IPS-NIHi11 (cell line): ENCODE data around the gene UTS2R.
"Not testable (repeated sequence)": the region's sequence is repeated elsewhere in the genome, so short reads cannot be mapped to it uniquely, and the experiment has no call there.

ENCODE experiments used
- DNase-seq: peaks from one replicate; pipeline ENCODE4 v3.0.0; 2012; ENCODE audit warnings: mixed read lengths, low spot score

Gene UTS2R

GRCh38 chr17:82354804-82355308, 16.7 kb upstream of the UTS2R start:
- DNase-seq: no peak

GRCh38 chr17:82355770-82356427, 15.7 kb upstream of the UTS2R start:
- DNase-seq: no peak

GRCh38 chr17:82356845-82357355, 14.7 kb upstream of the UTS2R start:
- DNase-seq: peak; percentile 72

GRCh38 chr17:82357394-82357793, 14.2 kb upstream of the UTS2R start:
- DNase-seq: no peak

DNA sequence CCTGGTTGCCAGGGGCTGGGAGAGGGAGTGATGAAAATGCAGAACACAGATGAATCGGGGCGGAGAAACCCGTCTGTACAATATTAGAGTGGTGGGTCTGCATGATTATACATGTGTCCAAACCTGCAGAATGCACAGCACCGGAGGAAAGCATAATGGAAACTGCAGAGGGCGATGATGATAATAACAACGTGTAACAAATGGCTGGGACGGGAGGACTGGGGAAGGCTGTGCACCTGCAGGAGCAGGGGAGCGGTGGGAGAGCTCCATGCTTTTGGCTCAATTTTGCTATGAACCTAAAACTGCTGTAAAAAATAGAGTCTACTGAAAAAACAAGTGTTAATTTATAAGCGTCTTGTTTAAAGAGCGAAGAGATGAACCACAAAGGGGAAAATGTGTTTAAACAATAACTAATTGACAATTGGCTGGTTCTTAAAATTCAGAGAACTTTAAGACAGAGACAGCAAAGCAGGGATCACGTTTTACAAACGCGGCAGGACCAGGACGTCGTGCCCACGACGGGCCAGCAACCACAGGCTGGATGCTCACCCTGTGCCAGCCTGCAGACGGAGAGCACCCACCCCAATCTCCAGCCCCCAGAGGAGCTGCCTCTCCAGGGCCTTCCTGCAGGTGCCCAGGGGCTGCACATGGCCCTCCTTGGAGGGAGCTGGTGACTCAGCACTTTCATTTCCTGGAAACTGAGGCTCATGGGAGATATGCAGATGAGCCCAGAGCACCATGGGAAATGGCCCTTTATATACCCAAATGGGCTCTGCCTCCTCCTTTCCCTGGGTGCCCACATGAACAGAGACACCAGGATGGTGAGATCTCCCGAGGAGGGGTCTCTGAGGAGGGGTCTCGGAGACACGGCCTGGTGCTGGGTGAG, 12.9 kb upstream of the UTS2R start, which contains the start of gene TEX19:
TSS of gene TEX19 (plus strand) at position 783 of the 886 bp plus-strand sequence. CDS start 2,904 bp downstream, outside the sequence.
- DNase-seq: no peak

GRCh38 chr17:82359451-82360074, 12.0 kb upstream of the UTS2R start:
- not testable (repeated sequence) for DNase-seq

DNA sequence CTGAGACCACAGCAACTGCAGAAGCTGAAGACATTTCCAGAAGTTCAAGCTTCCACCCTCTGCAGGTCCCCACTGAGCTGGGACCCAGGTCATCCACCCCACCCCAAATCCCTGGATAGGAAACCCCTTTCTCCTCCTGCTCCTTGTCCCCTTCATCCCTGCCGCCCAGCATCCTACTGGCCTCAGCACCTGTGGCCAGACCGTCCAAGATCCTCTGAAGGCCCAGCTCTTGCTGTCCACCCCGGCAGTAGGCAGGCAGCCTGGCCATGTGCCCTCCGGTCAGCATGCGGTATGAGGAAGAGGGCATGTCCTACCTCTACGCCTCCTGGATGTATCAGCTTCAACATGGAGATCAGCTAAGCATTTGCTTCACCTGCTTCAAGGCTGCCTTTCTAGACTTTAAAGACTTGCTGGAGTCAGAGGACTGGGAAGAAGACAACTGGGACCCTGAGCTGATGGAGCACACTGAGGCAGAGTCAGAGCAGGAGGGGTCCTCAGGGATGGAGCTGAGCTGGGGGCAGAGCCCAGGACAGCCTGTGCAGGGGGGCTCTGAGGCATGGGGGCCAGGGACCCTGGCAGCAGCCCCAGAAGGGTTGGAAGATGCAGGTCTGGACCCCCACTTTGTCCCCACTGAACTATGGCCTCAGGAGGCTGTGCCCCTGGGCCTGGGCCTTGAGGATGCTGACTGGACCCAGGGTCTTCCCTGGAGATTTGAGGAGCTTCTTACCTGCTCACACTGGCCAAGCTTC, 9.5 kb upstream of the UTS2R start:
- DNase-seq: no peak

GRCh38 chr17:82365606-82366295, 5.8 kb upstream of the UTS2R start:
- DNase-seq: no peak

DNA sequence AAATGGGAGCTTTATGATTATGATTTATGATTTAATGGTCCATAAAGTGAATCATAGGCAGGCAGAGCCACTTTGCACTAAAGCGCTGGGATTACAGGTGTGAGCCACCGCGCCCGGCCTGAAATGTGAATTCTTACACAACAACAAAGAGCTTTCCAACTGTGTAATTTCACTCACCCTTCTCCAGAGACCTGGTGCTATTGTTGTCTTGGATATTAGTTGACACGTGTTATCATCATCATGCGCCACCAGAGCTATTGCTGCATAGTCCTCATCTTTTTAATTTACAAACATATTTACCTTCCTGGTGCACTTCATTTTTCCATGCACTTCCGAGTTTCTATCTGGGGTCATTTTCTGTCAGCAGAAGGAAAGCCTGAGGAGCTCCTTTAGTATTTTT, 4.8 kb upstream of the UTS2R start:
- DNase-seq: no peak

GRCh38 chr17:82367724-82368524, 3.6 kb upstream of the UTS2R start:
- no peak for DNase-seq

- no peak for DNase-seq
Observed at GRCh38 chr17:82369211-82369610, 2.4 kb upstream of the UTS2R start.

GRCh38 chr17:82370471-82371332, 863 bp upstream of the UTS2R start:
- peak; percentile 21 for DNase-seq

DNA sequence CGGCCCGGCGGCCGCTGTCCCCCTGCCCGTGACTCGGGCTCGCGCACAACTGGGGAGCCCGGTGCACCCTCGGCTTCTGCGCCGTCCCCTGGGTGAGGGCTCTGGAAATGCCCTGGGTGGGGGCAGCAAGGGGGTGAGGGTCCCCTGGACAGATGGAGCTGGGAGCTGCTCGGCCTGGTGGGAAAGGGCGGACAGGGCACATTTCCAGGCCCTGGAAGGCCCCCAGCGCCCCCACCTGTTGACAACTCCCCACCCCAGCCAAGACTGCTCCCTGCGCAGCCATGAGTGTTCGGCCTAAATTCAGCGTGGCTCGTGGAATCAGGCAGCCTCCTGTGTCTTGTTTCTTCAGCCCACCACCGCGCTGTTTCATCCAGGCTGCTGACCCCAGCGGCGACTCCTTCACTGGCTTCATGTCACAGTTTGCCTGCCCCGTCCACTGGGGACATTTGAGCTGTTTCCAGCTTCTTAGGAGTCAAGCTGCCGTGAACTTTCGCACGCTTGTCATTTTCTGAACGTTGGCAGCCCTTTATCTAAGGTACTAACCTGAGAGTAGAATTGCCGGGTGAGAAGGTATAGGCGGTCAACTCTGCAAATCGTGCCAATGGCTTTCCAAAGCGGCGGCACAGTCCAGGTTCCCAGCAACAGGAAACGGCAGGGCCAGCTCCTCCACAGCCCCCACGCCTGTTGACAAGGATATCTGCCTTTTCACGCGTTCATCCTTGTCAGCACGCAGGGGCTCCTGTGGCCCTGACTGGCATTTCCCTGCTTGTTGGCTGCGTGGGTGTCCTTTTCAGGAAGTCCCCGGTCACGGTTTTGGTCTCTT, 895 bp downstream of the UTS2R start:
- peak; percentile 17 for DNase-seq

DNA sequence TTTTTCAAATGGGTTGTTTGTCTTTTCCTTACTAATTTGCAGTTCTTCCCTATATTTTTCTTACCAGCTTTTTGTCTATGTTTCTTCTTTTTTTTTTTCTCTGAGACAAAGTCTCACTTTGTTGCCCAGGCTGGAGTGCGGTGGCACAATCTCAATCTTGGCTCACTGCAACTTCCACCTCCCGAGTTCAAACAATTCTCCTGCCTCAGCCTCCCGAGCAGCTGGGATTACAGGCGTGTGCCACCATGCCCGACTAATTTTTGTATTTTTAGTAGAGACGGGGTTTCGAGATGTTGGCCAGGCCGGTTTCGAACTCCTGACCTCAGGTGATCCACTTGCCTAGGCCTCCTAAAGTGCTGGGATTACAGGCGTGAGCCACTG, 1.5 kb downstream of the UTS2R start:
- DNase-seq: not testable (repeated sequence)

- DNase-seq: peak; percentile 24
Observed at GRCh38 chr17:82373731-82374625, 2.4 kb downstream of the UTS2R start.

DNA sequence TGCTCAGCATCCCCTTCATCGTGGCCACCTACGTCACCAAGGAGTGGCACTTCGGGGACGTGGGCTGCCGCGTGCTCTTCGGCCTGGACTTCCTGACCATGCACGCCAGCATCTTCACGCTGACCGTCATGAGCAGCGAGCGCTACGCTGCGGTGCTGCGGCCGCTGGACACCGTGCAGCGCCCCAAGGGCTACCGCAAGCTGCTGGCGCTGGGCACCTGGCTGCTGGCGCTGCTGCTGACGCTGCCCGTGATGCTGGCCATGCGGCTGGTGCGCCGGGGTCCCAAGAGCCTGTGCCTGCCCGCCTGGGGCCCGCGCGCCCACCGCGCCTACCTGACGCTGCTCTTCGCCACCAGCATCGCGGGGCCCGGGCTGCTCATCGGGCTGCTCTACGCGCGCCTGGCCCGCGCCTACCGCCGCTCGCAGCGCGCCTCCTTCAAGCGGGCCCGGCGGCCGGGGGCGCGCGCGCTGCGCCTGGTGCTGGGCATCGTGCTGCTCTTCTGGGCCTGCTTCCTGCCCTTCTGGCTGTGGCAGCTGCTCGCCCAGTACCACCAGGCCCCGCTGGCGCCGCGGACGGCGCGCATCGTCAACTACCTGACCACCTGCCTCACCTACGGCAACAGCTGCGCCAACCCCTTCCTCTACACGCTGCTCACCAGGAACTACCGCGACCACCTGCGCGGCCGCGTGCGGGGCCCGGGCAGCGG, 3.2 kb downstream of the UTS2R start:
- DNase-seq: peak; percentile 73
